ENCODE measurements around the gene PKP4.

- TF ChIP-seq FOXM1 (IDR thresholded peaks at IDR 0.05; ENCODE audit: borderline replicate concordance) (no peak), FOXA1 (IDR thresholded peaks at IDR 0.05) (no peak)
Observed at GRCh38 chr2:158546412-158547144, 89.8 kb downstream of the PKP4 start.
